H1 (cell line): ENCODE measurements around the gene DUS1L. TPM values are rescaled to one million over a fixed set of nuclear protein-coding genes. Genes with fewer than 3 reads are reported as not detected.

Source experiments
- CTCF ChIA-PET: fragments of 300-600 bp; sonication (Branson Sonifier 250); formaldehyde crosslinking; loops from one replicate; lab custom pipeline; 2021; ENCODE audit not compliant: partially characterized antibody; lab: Charles Lee
- POLR2A ChIA-PET: fragments of 300-600 bp; sonication (Branson Sonifier 250); formaldehyde crosslinking; loops from one replicate; lab custom pipeline; 2021; ENCODE audit warnings: inconsistent platforms; ENCODE audit not compliant: partially characterized antibody; lab: Charles Lee
- DNase-seq, 2 experiments: peaks; one replicate each; pipeline versions ENCODE4 v3.0.0 to v3.0.0-alpha.2; 2010 to 2022; ENCODE audit warnings: low spot score in 2 of 2, low read depth in 1 of 2, mixed read lengths in 1 of 2
- FAIRE-seq: peaks from 2 replicates; lab custom pipeline; 2011; peaks lifted over from hg19 to GRCh38; lab: Jason Lieb, UNC
- H2AFZ ChIP-seq: 2 replicates; pipeline ENCODE4 v1.8.1; 2012; ENCODE audit warnings: low read length, inconsistent platforms
- H2AK5ac ChIP-seq: 2 replicates; pipeline ENCODE4 v1.6.1; 2013; ENCODE audit warnings: low read depth, low read length
- H2BK120ac ChIP-seq: replicated peaks from 2 replicates; pipeline ENCODE3; 2013; ENCODE audit warnings: low read depth, low read length, inconsistent platforms
- H2BK12ac ChIP-seq: 2 replicates; pipeline ENCODE4 v1.6.1; 2013; ENCODE audit warnings: low read depth, low read length
- H2BK15ac ChIP-seq: 2 replicates; pipeline ENCODE4 v1.6.1; 2013; ENCODE audit warnings: low read length
- H2BK20ac ChIP-seq: 2 replicates; pipeline ENCODE4 v1.6.1; 2013; ENCODE audit warnings: low read length
- H2BK5ac ChIP-seq: 2 replicates; pipeline ENCODE4 v1.6.1; 2013; ENCODE audit warnings: low read depth, low read length
- H3K14ac ChIP-seq: 2 replicates; pipeline ENCODE4 v1.6.1; 2013; ENCODE audit warnings: inconsistent platforms; ENCODE audit not compliant: insufficient read length
- H3K18ac ChIP-seq: 2 replicates; pipeline ENCODE4 v1.6.1; 2013; ENCODE audit warnings: low read length; ENCODE audit errors: extremely low read depth
- H3K23ac ChIP-seq: 2 replicates; pipeline ENCODE4 v1.6.1; 2013; ENCODE audit warnings: inconsistent platforms; ENCODE audit not compliant: insufficient read length
- H3K23me2 ChIP-seq: 2 replicates; pipeline ENCODE4 v1.6.1; 2013; ENCODE audit warnings: low read depth, low read length
- H3K27ac ChIP-seq: 2 replicates; pipeline ENCODE4 v1.6.1; 2011; ENCODE audit warnings: low read depth, low read length, inconsistent platforms
- H3K27me3 ChIP-seq, 4 experiments: replicated peaks in 1 of 4; 1 replicate in 1 of 4; 2 replicates in 3 of 4; pipeline versions ENCODE4 v1.6.1 to v1.8.1; 2011 to 2013; ENCODE audit warnings: low read length in 3 of 4, mild to moderate bottlenecking in 3 of 4, inconsistent platforms in 2 of 4, mixed read lengths in 2 of 4, moderate library complexity in 1 of 4; ENCODE audit not compliant: control insufficient read depth in 3 of 4, insufficient read depth in 3 of 4; ENCODE audit errors: extremely low read depth in 1 of 4
- H3K36me3 ChIP-seq, 4 experiments: 2 replicates each; pipeline versions ENCODE4 v1.6.1 to v1.8.1; 2011 to 2013; ENCODE audit warnings: mild to moderate bottlenecking in 4 of 4, low read length in 3 of 4, moderate library complexity in 2 of 4, control low read depth in 1 of 4, inconsistent platforms in 1 of 4; ENCODE audit not compliant: insufficient read depth in 4 of 4, control insufficient read depth in 2 of 4
- H3K4ac ChIP-seq: replicated peaks from 2 replicates; pipeline ENCODE3; 2013; ENCODE audit warnings: low read length, low read depth, mixed read lengths, inconsistent platforms; ENCODE audit not compliant: insufficient read length
- H3K4me1 ChIP-seq, 4 experiments: replicated peaks in 1 of 4; 1 replicate in 1 of 4; 2 replicates in 3 of 4; pipeline versions ENCODE4 v1.6.1 to v1.8.1; 2011 to 2013; ENCODE audit warnings: low read length in 3 of 4, inconsistent platforms in 2 of 4, mixed read lengths in 1 of 4; ENCODE audit not compliant: insufficient read depth in 4 of 4, control insufficient read depth in 3 of 4
- H3K4me2 ChIP-seq, 2 experiments: 2 replicates each; pipeline versions ENCODE4 v1.6.1 to v1.8.1; 2011 to 2013; ENCODE audit warnings: low read depth in 2 of 2, low read length in 2 of 2, control low read depth in 1 of 2, inconsistent platforms in 1 of 2, mild to moderate bottlenecking in 1 of 2; ENCODE audit not compliant: insufficient read depth in 1 of 2
- H3K4me3 ChIP-seq, 4 experiments: fragments of 200-600, 300-600 bp in 1 of 4; sonication (generic), shearing (Covaris generic), sonication (Bioruptor Twin) in 1 of 4; 2 replicates each; pipeline versions ENCODE4 v1.5.1 to v1.8.1; 2011 to 2016; ENCODE audit warnings: low read length in 4 of 4, low read depth in 3 of 4, control low read depth in 2 of 4, inconsistent platforms in 2 of 4, mild to moderate bottlenecking in 2 of 4, mixed read lengths in 1 of 4, moderate library complexity in 1 of 4; ENCODE audit not compliant: insufficient read depth in 2 of 4; ENCODE audit errors: extremely low read depth in 1 of 4
- H3K56ac ChIP-seq: replicated peaks from 2 replicates; pipeline ENCODE3; 2013; ENCODE audit warnings: low read depth, mild to moderate bottlenecking, mixed read lengths, low read length, inconsistent platforms; ENCODE audit not compliant: insufficient read length
- H3K79me1 ChIP-seq: 2 replicates; pipeline ENCODE4 v1.6.1; 2013; ENCODE audit warnings: low read depth, low read length, control low read depth
- H3K79me2 ChIP-seq, 2 experiments: 2 replicates each; pipeline versions ENCODE4 v1.6.1 to v1.8.1; 2012 to 2013; ENCODE audit warnings: low read length in 2 of 2, mild to moderate bottlenecking in 2 of 2, inconsistent platforms in 1 of 2; ENCODE audit not compliant: insufficient read depth in 2 of 2, control insufficient read depth in 1 of 2
- H3K9ac ChIP-seq, 4 experiments: replicated peaks in 1 of 4; 1 replicate in 1 of 4; 2 replicates in 3 of 4; pipeline versions ENCODE4 v1.6.1 to v1.8.1; 2011 to 2013; ENCODE audit warnings: low read depth in 3 of 4, low read length in 3 of 4, control low read depth in 2 of 4, mild to moderate bottlenecking in 2 of 4, moderate library complexity in 2 of 4, inconsistent platforms in 1 of 4; ENCODE audit errors: extremely low read depth in 1 of 4
- H3K9me3 ChIP-seq, 2 experiments: 2 replicates each; pipeline versions ENCODE4 v1.6.1 to v1.8.1; 2012 to 2013; ENCODE audit warnings: mild to moderate bottlenecking in 2 of 2, moderate library complexity in 2 of 2, control low read depth in 1 of 2, inconsistent platforms in 1 of 2, low read depth in 1 of 2, low read length in 1 of 2, mixed read lengths in 1 of 2; ENCODE audit not compliant: insufficient read depth in 2 of 2
- H4K20me1 ChIP-seq, 2 experiments: replicated peaks in 1 of 2; 2 replicates each; pipeline versions ENCODE3 to v1.8.1; 2011 to 2013; ENCODE audit warnings: inconsistent platforms in 2 of 2, low read length in 2 of 2, mild to moderate bottlenecking in 1 of 2; ENCODE audit not compliant: insufficient read depth in 2 of 2, control insufficient read depth in 1 of 2
- H4K5ac ChIP-seq: 2 replicates; pipeline ENCODE4 v1.6.1; 2013; ENCODE audit warnings: low read length, low read depth, mixed read lengths, inconsistent platforms; ENCODE audit not compliant: insufficient read length
- H4K8ac ChIP-seq: 2 replicates; pipeline ENCODE4 v1.8.0; 2013; ENCODE audit warnings: mild to moderate bottlenecking, moderate library complexity, low read length, inconsistent platforms; ENCODE audit not compliant: insufficient read depth; ENCODE audit errors: extremely low read depth
- H4K91ac ChIP-seq: replicated peaks from 2 replicates; pipeline ENCODE3; 2013; ENCODE audit warnings: low read length, mixed read lengths, inconsistent platforms; ENCODE audit not compliant: insufficient read length
- BRCA1 ChIP-seq: IDR thresholded peaks from 2 replicates; pipeline ENCODE4 v1.6.1; 2012; ENCODE audit warnings: low read depth, low read length, improper control_type of control experiment
- CBX5 ChIP-seq: fragments of 300-800, 300-1000 bp; sonication (generic); IDR thresholded peaks from 2 replicates; pipeline ENCODE4 v1.7.1; 2016; ENCODE audit warnings: antibody characterized with exemption, low read length, low read depth
- CHD2 ChIP-seq: IDR thresholded peaks from 2 replicates; pipeline ENCODE4 v1.6.1; 2012; ENCODE audit warnings: low read length, improper control_type of control experiment
- GABPA ChIP-seq: IDR thresholded peaks from 2 replicates; pipeline ENCODE4 v1.6.1; 2011; ENCODE audit warnings: mild to moderate bottlenecking, low read length, moderate library complexity, borderline replicate concordance; ENCODE audit not compliant: insufficient read depth
- JUND ChIP-seq: IDR thresholded peaks from 2 replicates; pipeline ENCODE4 v1.6.1; 2011; ENCODE audit warnings: mild to moderate bottlenecking, improper control_type of control experiment, low read length
- POLR2A ChIP-seq, 2 experiments: IDR thresholded peaks; 1 replicate in 1 of 2; 2 replicates in 1 of 2; pipeline ENCODE4 v1.6.1; 2011; ENCODE audit warnings: low read depth in 2 of 2, low read length in 2 of 2, mild to moderate bottlenecking in 2 of 2; ENCODE audit errors: control extremely low read depth in 1 of 2
- POU5F1 ChIP-seq: IDR thresholded peaks from 2 replicates; pipeline ENCODE4 v1.6.1; 2011; ENCODE audit warnings: low read depth, mild to moderate bottlenecking, low read length, moderate library complexity
- RAD21 ChIP-seq, 2 experiments: IDR thresholded peaks in 1 of 2; conservative IDR thresholded peaks in 1 of 2; 2 replicates each; pipeline ENCODE4 v1.6.1; 2011; ENCODE audit warnings: low read depth in 2 of 2, low read length in 2 of 2, improper control_type of control experiment in 1 of 2, inconsistent platforms in 1 of 2, mild to moderate bottlenecking in 1 of 2, moderate library complexity in 1 of 2
- RBBP5 ChIP-seq: IDR thresholded peaks from 2 replicates; pipeline ENCODE4 v1.7.1; 2012; ENCODE audit warnings: low read depth, mild to moderate bottlenecking, inconsistent platforms, low read length, moderate library complexity, borderline replicate concordance
- SIN3A ChIP-seq, 2 experiments: IDR thresholded peaks in 1 of 2; conservative IDR thresholded peaks in 1 of 2; 2 replicates each; pipeline ENCODE4 v1.6.1; 2011 to 2012; ENCODE audit warnings: low read length in 2 of 2, improper control_type of control experiment in 1 of 2, low read depth in 1 of 2, mild to moderate bottlenecking in 1 of 2
- SIX5 ChIP-seq: IDR thresholded peaks from 2 replicates; pipeline ENCODE4 v1.6.1; 2011; ENCODE audit warnings: mild to moderate bottlenecking, low read depth, low read length
- SP1 ChIP-seq: IDR thresholded peaks from 2 replicates; pipeline ENCODE4 v1.6.1; 2011; ENCODE audit warnings: low read depth, low read length
- YY1 ChIP-seq: IDR thresholded peaks from 2 replicates; pipeline ENCODE4 v1.6.1; 2011; ENCODE audit warnings: low read depth, mild to moderate bottlenecking, low read length
- WGBS, 2 experiments: shearing (Covaris generic) in 1 of 2; methylation state at CpG; one replicate each; pipeline versions ENCODE4 v1.1.6 to v1.1.7; 2013 to 2015; ENCODE audit warnings: low lambda C conversion rate in 2 of 2, mixed read lengths in 2 of 2, inconsistent platforms in 1 of 2, low coverage in 1 of 2, missing lambda C conversion rate in 1 of 2; ENCODE audit not compliant: insufficient replicate concordance in 2 of 2, insufficient coverage in 1 of 2, insufficient read length in 1 of 2; ENCODE audit errors: extremely low coverage in 1 of 2, missing lambda C conversion rate in 1 of 2; 5-methylcytosine and 5-hydroxymethylcytosine counted together
- polyA plus RNA-seq, 7 experiments: library from polyadenylated mRNA; depleted of rRNA in 3 of 7; stranded (reverse) in 5 of 7; unstranded in 2 of 7; fragments of >200 nt in 5 of 7; fragments of 200-250 nt in 2 of 7; gene quantifications; 1 replicate in 5 of 7; 2 replicates in 1 of 7; 4 replicates in 1 of 7; pipeline versions ENCODE4 v1.2.1 to v1.2.3, GENCODE V29; 2011 to 2013; ENCODE audit warnings: missing spikeins in 2 of 7, mixed read lengths in 2 of 7
- total RNA-seq: library from RNA; stranded (reverse); fragmentation: NEBNext Ultra II Directional; extraction: Animal tissue kit (Norgen Biotek cat#: 25700); gene quantifications from 2 replicates; pipeline ENCODE4 v1.2.1, GENCODE V29; 2021

DUS1L gene
- total and polyA plus RNA-seq, 2 of the 8 experiments (the other 6 are each of a cell fraction or from before 2014, with no cell fraction given): 34.5 to 69.1 TPM

- H3K79me2 ChIP-seq: peaks cover 0 to 12% of the 10 kb centered on the region in 2 experiments; a peak in 1 of 4 replicates
- CTCF ChIA-PET: interaction anchor here (1.1 to 1.7 kb wide), 5 partner anchors 8 to 25 kb away, joined by 3 to 6 read pairs (median 3); no protein-coding TSS in a partner anchor
- H4K5ac ChIP-seq: no peak overlapping the region
- H2AFZ ChIP-seq: no peak overlapping the region
- H3K79me1 ChIP-seq: peaks cover 6% of the 10 kb centered on the region; the same call in 1 of the 2 replicates
- no peak overlapping the region for H3K9ac ChIP-seq
- POLR2A ChIA-PET: interaction anchor here (1.0 to 13.2 kb wide), 6 partner anchors 8 to 347 kb away, joined by 3 to 161 read pairs (median 6); partner anchors contain the start of genes CENPX, DUS1L, LRRC45 and MRPL12
- no peak overlapping the region for H2BK5ac ChIP-seq
- H3K4ac ChIP-seq: no peak overlapping the region
- H3K27ac ChIP-seq: no peak overlapping the region
- H3K4me3 ChIP-seq: no peak overlapping the region
- H3K23ac ChIP-seq: no peak overlapping the region
- no peak overlapping the region for H4K8ac ChIP-seq
- H4K91ac ChIP-seq: no peak overlapping the region
- H3K23me2 ChIP-seq: peaks cover 6% of the 10 kb centered on the region; the same call in 1 of the 2 replicates
- peaks cover 0 to 11% (median 6%) of the 10 kb centered on the region in 4 experiments; a peak in 5 of 7 replicates for H3K4me1 ChIP-seq
- H3K36me3 ChIP-seq: peaks cover 0 to 14% (median 4%) of the 10 kb centered on the region in 4 experiments; a peak in 4 of 8 replicates
- no peak overlapping the region for H2BK12ac ChIP-seq
- no peak overlapping the region for H2AK5ac ChIP-seq
- no peak overlapping the region for H3K14ac ChIP-seq
- no peak overlapping the region for H2BK20ac ChIP-seq
- WGBS, 2 experiments: 92% methylated on average over 16 of the region's 16 CpGs; no CpG with 5 or more reads in 1 of the 2 experiments
- H3K9me3 ChIP-seq: no peaks in the 10 kb centered on the region
- no peaks in the 10 kb centered on the region; a peak in 1 of 7 replicates for H3K27me3 ChIP-seq
- DNase-seq: no peak
- no peak overlapping the region for H2BK15ac ChIP-seq
- no peak overlapping the region for H3K18ac ChIP-seq
- FAIRE-seq: no peak
- no peak overlapping the region for H3K56ac ChIP-seq
- no peak overlapping the region for H3K4me2 ChIP-seq
- H2BK120ac ChIP-seq: no peak overlapping the region
- H4K20me1 ChIP-seq: peaks cover 4 to 7% of the 10 kb centered on the region in 2 experiments
- TF ChIP-seq CHD2 (no peak), CBX5 (no peak), SIN3A (conservative IDR thresholded peaks at IDR 0.05 in 1 of 2, IDR thresholded peaks at IDR 0.05 in 1 of 2; ENCODE audit: low read depth in 1 of 2, low read length in 2 of 2) (no peak), GABPA (no peak), SIX5 (no peak), RBBP5 (no peak), YY1 (no peak), JUND (no peak), POLR2A (IDR thresholded peaks at IDR 0.05; ENCODE audit: control extremely low read depth in 1 of 2, low read depth in 2 of 2, low read length in 2 of 2) (no peak), SP1 (no peak), BRCA1 (no peak), RAD21 (IDR thresholded peaks at IDR 0.05 in 1 of 2, conservative IDR thresholded peaks at IDR 0.05 in 1 of 2; ENCODE audit: low read depth in 2 of 2, low read length in 2 of 2) (no peak), POU5F1 (no peak)
Measured at GRCh38 chr17:82049521-82049971, 16.1 kb downstream of the DUS1L start.
